Suppressor macrophage (primary cell): Measurements from ENCODE around the gene TXNRD2.
"Not testable (repeated sequence)": the region's sequence is repeated elsewhere in the genome, so short reads cannot be mapped to it uniquely, and the experiment has no call there.

Experiments used
- DNase-seq, 4 experiments: peaks; one replicate each; pipeline ENCODE4 v3.0.0-alpha.2; 2020 to 2022

TXNRD2 gene

DNA sequence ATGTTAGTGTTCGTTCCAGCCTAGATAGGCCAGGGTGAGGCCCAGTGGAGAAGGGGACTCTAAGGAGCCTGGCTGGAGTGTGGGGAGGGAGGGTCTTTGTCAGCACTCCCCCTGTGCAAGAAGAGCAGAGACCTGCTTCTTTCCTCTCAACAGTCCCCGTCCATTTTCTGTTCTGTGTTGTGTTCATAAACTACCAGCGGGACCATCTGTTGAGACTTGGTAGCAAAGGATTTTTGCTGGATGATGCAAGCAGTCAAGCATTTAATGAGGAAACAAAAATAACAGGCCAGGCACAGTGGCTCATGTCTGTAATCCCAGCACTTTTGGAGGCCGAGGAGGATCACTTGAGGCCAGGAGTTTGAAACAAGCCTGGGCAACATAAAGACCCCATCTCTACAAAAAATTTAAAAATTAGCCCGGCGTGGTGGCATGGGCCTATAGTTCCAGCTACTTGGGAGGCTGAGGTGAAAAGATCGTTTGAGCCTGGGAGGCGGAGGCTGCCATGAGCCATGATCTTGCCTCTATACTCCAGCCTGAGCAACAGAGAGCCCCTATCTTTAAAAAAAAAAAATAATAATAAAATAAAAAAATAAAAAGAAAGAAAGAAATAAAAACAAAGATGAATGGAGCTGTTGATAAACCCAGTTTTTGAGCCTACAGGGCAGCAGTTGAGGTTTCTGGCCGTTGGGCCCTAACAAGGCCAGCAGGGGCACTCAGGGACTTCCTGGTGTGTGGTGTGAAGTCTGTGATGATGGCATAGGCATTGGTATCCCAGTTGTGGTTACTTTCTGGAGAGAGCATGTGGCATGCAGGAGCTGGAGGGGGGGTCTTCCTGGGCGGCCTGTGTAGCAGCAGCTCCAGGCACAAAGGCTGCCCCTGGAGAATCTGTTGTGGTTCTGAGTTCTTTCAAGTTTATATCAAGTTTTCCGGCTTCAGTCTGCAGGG lies 1.7 kb upstream of the TXNRD2 start:
- DNase-seq: peak; percentile 32 to 66 (median 49)

DNA sequence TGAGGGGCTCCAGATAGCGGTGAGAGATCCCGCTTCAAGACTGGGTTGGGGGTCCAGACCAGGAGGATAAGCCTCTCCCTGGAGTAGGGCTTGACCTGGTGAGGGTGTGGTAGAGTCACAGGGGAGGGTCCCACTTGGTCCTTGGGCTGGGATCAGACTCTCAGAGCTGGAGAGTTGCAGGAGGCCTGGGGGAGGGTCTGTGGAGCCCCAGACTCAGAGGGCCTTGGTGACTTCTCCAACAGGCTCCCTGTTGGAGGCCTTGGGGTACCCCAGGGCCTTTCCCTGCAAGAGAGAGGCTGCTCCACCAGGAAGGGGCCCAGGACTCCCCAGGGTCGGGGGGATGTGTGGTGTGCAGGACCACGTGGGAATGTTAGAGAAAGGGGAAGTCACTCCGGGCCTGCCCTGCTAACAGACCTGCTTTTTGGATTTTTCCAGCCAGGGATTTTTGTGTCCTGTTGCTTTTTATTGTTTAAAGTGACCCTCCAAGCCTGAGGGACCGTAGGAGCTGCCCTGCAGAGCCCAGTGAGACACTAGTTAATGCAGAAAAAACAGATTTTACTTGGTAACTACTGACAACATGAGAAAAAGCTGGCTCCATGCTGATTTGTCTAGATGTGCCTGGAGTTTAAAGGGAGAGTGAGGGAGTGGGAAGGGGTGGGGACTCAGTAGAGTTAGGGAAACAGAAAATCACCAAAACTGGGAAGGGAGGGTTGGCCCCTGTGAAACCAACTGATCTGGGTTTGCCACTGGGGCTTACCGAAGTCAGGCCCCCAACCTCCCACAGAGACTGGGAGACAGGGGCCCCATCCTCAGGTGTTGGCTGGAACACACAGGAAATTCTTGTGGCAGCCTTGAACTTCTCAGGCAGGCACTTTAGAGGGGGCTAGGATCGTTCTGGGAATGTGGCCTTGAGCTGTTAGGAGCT lies 801 bp upstream of the TXNRD2 start:
- peak; percentile 42 to 70 (median 64) for DNase-seq

DNA sequence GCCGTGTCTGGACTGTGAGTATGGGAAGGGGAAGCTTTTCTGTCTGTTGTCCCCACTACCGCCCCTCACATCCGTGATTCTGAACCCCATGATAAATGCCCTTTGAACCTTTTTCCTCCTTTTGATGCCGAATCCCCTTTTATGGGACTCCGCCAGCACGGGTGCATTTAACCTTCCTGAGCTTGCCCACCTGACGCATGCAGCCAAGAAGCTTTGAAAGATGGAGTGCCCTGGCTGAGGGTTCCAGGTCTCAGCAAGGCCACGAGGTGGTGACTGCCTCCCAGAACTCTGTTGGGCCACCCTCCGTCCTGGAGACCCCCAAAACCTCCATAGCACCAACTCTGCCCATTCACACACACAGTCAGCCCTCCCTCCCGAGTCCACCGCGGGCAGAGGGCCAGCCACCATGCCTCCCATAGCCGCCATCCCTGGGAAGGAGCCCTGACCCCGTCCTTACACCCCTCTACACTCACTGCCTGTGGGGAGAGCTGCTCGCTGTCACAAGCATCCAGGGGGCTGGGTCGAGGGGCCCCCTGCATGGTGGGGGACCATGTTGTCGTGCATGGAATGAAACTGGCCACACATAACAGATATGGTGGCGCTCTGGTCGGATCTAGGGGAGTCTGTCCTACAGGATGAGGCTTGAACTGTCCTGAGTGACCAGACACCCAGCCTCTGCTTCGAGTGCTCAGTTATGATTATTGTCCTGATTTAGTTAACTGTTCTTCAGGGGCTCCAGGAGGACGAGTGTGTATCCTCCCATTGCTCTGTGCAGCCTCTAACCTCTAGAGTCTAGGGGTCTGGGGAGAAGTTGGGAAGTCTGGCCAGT lies 868 bp downstream of the TXNRD2 start:
- peak in 1 of 4 experiments; percentile 7 for DNase-seq

- DNase-seq: peak in 3 of 4 experiments; percentile 22 to 39 (median 33)
Observed at GRCh38 chr22:19937616-19938473, 3.8 kb downstream of the TXNRD2 start.

GRCh38 chr22:19936513-19936912 lies 5.1 kb downstream of the TXNRD2 start:
- no peak for DNase-seq

DNA sequence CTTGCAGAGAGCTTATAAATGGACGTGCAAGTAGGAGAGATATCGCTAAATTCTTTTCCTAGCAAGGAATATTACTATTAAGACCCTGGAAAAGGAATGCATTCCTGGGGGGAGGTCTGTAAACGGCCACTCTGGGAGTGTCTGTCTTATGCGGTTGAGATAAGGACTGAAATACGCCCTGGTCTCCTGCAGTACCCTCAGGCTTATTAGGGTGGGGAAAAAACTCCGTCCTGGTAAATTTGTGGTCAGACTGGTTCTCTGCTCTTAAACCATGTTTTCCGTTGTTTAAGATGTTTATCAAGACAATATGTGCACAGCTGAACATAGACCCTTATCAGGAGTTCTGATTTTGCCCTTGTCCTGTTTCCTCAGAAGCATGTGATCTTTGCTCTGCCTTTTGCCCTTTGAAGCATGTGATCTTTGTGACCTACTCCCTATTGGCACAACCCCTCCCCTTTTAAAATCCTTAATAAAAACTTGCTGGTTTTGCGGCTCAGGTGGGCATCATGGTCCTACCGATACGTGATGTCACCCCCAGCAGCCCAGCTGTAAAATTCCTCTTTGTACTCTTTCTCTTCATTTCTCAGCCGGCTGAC lies 6.4 kb downstream of the TXNRD2 start:
- DNase-seq: not testable (repeated sequence)

GRCh38 chr22:19933341-19934241 lies 8.0 kb downstream of the TXNRD2 start:
- DNase-seq: no peak

GRCh38 chr22:19932367-19933206 lies 9.0 kb downstream of the TXNRD2 start:
- peak; percentile 40 to 72 (median 61) for DNase-seq

GRCh38 chr22:19931514-19931913 lies 10.1 kb downstream of the TXNRD2 start:
- DNase-seq: no peak

- DNase-seq: peak; percentile 54 to 69 (median 65)
Observed at GRCh38 chr22:19930551-19931486, 10.8 kb downstream of the TXNRD2 start.

- DNase-seq: no peak
Observed at GRCh38 chr22:19929586-19930550, 11.8 kb downstream of the TXNRD2 start.

DNA sequence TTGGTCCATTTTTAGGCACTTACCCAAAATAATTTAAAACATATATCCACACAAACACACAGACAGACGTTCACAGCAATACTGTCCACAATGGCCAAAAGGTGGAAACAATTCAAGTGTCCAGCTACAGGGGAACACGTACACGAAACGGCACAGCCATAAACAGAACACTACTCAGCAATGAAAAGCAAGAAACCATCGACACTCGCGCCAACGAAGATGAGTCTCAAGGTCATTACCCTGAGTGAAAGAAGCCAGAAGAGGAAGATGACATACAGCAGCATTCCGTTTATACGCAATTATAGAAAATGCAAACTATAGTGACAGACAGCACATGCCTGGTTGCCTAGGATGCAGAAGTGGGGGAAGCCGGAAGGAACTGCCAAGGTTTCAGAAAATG lies 13.4 kb downstream of the TXNRD2 start:
- DNase-seq: peak; percentile 12 to 57 (median 40)

- no peak for DNase-seq
Observed at GRCh38 chr22:19927696-19928095, 13.9 kb downstream of the TXNRD2 start.

GRCh38 chr22:19926028-19926427 lies 15.6 kb downstream of the TXNRD2 start:
- DNase-seq: not testable (repeated sequence)

GRCh38 chr22:19923914-19924513 lies 17.6 kb downstream of the TXNRD2 start:
- DNase-seq: no peak

DNA sequence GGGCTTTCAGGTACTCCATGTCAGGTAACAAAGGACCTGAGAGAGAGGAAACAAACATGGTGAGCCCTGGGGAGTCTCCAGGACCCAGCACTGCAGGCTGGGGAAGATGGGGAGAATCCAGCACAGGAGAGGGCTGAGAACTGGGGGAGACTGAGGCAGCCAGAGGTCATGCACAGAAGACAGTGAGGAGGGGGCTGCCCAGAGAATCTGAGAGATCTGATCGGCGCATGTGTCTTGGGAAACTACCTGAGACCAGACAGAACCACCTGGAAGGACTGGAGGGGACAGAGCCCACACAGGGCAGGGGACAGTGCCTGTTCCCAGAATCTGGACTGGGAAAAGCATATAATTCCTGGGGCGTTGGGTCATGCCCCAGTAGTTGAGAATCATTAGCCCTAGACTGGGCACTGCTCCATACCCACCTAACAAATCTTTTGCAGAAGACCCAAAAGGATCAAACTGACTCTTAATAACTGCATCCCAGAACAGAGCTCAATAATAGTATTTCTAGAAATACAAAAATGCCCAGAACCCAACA lies 20.0 kb downstream of the TXNRD2 start:
- no peak for DNase-seq
